Measurements from ENCODE around the gene CDIPT.

CDIPT gene

GRCh38 chr16:29858974-29859373 lies 4.1 kb downstream of the CDIPT start:
- no peak for DNase-seq (ENCODE audit: insufficient read length, low spot score)
- no peak for TF ChIP-seq CTCF (IDR thresholded peaks at IDR 0.05; ENCODE audit: insufficient read depth, missing control alignments)
- no peak for FAIRE-seq

GRCh38 chr16:29858149-29858849 lies 4.7 kb downstream of the CDIPT start:
- FAIRE-seq = no peak
- no peak for TF ChIP-seq CTCF (IDR thresholded peaks at IDR 0.05; ENCODE audit: insufficient read depth, missing control alignments)
- DNase-seq (ENCODE audit: insufficient read length, low spot score) = no peak

GRCh38 chr16:29857133-29857760 lies 5.8 kb downstream of the CDIPT start:
- TF ChIP-seq CTCF (IDR thresholded peaks at IDR 0.05; ENCODE audit: insufficient read depth, missing control alignments) = no peak
- FAIRE-seq = no peak
- no peak for DNase-seq (ENCODE audit: insufficient read length, low spot score)

GRCh38 chr16:29854520-29855100 lies 8.4 kb downstream of the CDIPT start:
- TF ChIP-seq CTCF (IDR thresholded peaks at IDR 0.05; ENCODE audit: insufficient read depth, missing control alignments) = no peak
- FAIRE-seq (no peak), DNase-seq (ENCODE audit: insufficient read length, low spot score) (no peak)

GRCh38 chr16:29852654-29853053 lies 10.4 kb downstream of the CDIPT start:
- FAIRE-seq = no peak
- no peak for TF ChIP-seq CTCF (IDR thresholded peaks at IDR 0.05; ENCODE audit: insufficient read depth, missing control alignments)
- DNase-seq (ENCODE audit: insufficient read length, low spot score) = no peak

GRCh38 chr16:29850998-29851397 lies 12.0 kb downstream of the CDIPT start:
- DNase-seq (ENCODE audit: insufficient read length, low spot score) = no peak
- no peak for FAIRE-seq
- no peak for TF ChIP-seq CTCF (IDR thresholded peaks at IDR 0.05; ENCODE audit: insufficient read depth, missing control alignments)

- no peak for DNase-seq (ENCODE audit: insufficient read length, low spot score)
- TF ChIP-seq CTCF (IDR thresholded peaks at IDR 0.05; ENCODE audit: insufficient read depth, missing control alignments) = no peak
- FAIRE-seq = no peak
These were observed 13.5 kb downstream of the CDIPT start for GRCh38 chr16:29849505-29849904.

All from D721Med (cell line).